HG02870 (cell line): Measurements from ENCODE around the gene RASSF4.
A peak's percentile ranks its signal among the peaks of the same experiment; 100 is the strongest.

ENCODE experiments used
- ATAC-seq: cut with Tn5 transposase; IDR thresholded peaks from one replicate; pipeline ENCODE4 v1.9.1; 2021; ENCODE audit warnings: mild to moderate bottlenecking, moderate library complexity; ENCODE audit not compliant: unreplicated experiment

The RASSF4 gene

DNA sequence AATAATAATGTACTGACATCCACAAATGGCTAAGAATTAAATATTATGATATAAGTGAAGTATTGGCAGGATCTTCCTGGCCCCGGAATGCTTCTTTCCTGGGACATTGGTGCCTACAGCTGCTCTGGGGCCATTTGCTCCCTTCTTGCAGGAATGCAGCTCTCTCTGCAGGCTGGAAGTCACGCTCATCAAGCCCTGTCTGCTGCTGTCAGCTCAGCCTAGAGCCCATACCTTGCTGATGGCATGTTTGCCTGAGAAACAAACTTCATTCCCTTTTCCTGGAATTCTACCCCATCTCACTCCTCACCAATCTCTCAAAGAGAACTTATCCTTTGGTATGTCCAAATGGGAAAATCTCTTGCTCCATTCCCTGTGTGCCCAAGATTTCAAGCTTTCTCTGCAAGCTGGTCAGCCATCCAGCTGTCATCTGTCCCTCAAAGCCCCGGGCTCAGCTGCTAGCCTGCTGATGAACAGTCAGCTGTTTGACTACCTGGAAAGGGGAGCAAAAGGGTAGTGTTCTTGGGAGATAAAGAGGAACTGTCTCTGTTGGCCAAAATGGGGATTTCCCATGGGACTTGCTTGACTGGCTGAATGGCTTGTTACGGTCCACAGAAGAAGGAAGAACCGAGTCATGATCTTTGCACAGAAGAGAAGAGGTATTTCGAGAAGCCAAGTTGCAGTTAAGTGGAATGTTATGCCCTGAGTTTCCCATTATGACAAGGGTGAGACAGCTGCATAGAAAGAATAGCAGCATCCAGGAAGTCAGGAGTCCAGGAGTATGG lies 12.0 kb upstream of the RASSF4 start:
- ATAC-seq = peak; percentile 74

DNA sequence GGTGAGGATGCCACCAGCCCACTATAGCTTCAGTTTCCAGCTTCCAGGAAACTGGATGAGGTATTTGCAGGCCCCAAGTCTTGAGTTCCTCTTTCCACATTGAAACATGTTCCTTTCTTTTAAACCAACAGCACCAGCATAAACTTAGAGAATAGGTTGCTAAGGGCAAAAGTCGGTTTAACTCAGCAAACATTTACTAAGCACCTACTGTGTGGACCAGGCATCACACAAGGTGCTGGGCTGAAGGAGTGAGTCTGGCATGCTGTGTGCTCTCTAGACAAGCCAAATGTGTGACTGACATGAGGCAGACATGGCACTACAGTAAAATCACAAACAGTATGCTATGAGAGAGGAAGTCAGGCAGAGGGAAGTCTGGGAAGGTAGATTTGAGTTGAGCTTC lies 11.0 kb upstream of the RASSF4 start:
- no peak for ATAC-seq

DNA sequence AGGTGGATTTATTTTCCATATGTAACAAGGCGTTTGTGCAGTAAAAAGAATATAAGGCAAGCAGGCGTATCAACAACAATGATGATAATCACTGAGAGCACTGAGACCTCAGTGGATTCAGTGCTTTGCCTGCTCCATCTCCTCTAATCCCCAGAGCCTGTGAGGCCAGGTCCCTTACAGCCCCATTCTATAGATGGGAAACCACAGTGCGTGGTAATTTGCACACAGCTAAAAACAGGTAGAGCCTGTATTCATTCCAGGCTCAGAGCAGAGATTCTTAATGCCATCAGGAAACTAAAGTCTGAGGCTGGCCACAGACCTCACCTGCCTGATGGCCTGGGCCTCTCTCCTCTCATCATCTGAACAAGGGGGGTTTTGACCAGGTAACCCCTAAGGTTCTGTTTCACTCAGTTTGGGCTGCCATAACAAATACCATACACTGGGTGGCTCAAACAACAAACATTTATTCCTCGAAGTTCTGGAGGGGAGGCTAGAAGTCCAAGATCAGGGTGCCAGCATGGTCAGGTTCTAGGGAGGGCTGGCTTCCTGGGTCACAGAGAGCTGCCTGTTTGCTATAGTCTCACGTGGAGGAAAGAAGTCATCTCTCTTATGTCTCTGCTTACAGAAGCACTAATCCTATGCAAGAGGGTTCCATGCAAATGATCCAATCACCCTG lies 10.3 kb upstream of the RASSF4 start:
- ATAC-seq = no peak

DNA sequence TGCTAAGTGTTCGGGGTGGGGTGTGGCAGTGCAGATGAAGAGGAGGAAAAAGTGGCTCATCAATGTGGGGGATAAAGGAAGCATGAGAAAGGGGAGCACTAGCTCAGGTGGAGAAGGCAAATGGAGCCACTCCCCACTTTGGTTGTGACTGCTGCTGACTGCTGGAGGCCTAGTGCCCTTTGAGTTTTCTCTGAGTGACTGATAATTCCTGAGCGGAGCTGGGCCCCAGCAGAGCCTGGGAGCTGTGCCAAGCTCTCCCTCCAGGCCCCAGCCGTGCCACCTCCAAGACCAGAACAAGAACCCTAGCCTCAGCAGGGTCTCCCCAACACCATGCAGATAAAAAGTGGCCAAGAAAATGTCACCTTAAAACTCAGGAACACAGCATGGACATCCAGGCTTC lies 9.7 kb upstream of the RASSF4 start:
- no peak for ATAC-seq

DNA sequence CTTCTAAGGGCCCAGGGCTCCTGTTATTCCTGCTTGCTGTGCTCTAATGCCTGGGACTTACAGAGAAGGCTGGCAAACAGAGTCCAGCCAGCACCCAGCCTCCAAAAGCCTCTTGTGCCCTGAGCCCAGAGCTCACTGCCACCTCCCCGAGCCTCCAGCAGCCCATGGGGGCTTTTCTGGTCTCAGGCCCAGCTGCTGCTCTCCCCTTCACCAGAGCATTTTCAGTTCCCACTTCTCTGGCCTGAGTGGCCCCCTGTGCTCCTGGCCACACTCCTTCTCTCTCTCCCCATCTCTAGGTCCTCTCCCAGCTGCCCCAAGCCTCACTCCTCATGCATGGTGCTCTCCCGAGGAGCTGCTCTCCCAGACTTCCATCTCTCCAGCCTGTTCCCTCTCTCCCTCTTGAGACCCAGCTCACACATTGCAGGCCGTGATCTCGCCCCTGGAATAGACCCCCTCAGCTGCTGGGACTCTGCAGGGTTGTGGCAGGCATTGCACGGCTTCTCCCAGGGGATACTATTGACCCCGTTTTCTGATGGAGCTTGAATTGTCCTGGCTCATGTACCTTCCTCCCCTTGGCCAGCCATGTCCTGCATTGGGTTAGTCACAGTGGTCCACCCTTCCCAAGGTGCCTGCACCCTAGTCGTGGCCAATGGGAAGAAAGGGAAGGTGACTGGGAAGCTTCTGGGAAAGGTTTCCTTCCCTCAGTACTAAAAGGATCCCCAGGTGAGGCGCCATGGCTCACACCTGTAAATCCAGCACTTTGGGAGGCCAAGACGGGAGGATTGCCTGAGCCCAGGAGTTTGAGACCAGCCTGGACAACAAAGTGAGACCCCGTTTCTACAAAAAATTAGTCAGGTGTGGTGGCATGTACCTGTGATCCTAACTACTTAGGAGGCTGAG lies 9.0 kb upstream of the RASSF4 start:
- peak; percentile 28 for ATAC-seq

DNA sequence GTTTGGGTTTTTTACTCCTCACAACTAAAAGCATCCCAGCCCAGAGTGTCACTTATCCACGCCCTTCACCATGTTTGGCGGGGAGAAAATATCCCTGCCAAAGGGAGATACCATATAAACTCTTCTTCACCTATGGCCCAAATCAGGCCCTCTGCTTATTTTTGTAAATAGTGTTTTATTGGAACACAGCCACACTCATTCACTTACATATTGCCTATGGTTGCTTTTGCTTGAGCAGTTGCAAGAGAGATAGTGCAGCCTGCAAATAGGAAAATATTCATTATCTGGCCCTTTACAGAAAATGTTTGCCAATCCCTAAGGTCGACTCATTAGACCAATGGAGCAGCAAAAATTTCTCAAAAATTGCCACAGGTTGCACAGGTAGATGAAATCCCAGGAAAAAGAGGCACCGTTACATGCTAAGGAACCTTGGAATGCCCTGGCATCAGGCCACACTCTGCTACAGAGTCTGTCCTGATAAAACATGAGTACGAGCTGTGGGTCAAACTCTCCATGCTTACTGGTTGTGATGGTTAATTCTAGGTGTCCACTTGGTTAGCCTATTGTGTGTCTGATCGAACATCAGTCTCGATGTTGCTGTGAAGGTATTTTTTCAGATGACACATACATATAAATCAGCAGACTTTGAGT lies 7.9 kb upstream of the RASSF4 start:
- no peak for ATAC-seq

DNA sequence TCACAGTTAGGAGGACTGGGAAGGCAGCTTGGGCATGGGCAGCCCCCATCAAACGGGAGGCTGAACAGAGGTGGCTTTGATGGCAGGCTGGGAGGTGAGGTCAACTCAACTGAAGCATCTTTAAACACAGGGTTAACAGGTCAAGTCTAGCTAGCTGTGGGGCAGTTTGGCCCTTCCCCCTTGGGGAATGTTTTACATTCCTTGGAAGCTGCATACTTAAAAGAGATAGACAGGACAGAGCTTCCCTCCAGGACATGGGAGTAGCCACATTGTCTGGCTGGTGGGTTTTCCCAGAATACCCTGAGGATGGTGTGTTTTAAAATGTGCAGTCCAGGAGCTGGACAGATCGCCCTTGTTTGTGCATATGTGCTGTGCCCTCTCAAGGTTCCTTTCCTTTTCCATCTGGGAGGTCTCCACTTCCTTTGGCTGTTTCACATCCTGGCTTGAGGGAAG lies 6.8 kb upstream of the RASSF4 start:
- ATAC-seq = no peak

DNA sequence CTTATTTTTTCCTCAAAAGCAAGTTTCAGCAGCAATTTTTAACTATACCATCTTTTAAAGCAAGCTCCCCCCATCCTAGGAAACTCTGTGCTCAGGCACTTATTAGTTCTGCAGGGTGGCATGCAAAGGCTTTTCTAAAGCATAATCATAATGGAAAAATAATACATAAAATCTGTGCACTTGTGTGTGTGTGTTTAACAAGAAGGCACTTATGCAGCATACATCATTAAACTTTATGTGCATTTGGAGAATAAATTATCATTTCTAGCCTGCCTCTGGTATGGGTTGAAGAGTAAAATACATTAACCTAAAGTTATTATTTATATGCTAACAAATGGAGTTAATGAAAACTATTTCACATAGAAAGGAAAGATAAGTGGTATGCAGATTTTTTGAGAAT lies 5.6 kb upstream of the RASSF4 start:
- no peak for ATAC-seq

DNA sequence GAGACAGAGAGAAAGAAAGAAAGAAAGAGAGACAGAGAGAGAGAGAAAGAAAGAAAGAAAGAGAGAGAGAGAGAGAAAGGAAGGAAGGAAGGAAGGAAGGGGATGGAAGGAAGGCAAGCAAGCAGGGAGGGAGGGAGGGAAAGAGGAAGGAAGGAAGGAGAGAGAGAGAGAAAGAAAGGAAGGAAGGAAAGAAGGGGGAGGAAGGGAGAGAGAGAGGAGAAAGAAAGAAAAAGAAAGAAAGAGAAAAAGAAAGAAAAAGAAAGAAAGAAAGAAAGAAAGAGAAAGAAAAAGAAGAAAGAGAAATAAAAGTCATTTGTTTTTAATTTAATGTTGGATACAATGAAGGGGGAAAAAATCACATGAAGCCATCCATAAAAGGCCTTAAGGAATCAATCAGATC lies 4.6 kb upstream of the RASSF4 start:
- ATAC-seq = no peak

DNA sequence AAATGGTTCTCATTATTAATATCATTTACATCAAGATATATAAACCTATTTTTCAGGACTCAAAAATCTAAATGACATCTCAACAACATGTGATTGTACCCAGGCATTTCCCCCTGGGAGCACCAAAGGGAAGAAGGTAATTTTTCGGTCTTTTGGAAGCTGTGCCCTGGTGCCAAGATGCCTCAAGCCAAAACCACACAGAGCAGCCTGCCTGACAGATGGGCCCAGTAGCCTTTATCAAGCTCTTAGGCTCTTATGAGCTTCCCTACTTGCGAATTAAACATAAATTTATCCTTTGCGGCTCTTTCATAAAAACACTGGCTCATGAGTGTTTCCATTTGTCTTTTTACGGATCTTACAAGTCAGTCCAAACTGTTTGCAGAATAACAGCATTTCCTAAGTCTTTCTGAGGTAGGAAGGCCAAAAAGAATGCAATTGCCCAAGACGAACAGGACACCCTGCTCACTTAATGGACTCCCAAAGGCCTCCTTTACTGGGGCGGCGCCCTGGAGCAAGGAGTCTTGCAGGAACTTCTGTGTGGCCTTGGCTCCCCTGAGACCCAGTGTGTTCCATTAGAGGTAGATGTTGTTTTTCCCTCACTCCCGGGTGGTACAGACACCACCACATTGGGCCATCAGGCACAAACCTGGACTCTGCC lies 4.1 kb upstream of the RASSF4 start:
- no peak for ATAC-seq

DNA sequence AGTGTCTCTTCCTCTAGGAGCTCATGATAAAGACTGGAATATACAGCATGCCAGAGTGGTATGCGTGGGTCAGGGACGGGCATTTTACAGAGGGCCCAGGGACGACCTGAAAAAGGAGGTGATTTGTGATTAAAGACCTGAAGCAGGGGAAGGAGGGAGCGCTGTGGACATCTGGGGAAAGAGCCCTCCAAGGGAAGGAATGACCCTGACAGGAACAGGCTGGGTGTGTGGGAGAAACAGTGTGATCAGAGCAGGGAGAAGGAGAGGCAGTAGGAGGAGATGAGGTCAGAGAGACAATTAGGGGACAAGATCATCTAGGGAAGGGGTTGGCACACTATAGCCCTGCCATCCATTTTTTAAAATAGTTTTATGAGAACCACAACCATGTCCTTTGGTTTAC lies 3.4 kb upstream of the RASSF4 start:
- no peak for ATAC-seq

DNA sequence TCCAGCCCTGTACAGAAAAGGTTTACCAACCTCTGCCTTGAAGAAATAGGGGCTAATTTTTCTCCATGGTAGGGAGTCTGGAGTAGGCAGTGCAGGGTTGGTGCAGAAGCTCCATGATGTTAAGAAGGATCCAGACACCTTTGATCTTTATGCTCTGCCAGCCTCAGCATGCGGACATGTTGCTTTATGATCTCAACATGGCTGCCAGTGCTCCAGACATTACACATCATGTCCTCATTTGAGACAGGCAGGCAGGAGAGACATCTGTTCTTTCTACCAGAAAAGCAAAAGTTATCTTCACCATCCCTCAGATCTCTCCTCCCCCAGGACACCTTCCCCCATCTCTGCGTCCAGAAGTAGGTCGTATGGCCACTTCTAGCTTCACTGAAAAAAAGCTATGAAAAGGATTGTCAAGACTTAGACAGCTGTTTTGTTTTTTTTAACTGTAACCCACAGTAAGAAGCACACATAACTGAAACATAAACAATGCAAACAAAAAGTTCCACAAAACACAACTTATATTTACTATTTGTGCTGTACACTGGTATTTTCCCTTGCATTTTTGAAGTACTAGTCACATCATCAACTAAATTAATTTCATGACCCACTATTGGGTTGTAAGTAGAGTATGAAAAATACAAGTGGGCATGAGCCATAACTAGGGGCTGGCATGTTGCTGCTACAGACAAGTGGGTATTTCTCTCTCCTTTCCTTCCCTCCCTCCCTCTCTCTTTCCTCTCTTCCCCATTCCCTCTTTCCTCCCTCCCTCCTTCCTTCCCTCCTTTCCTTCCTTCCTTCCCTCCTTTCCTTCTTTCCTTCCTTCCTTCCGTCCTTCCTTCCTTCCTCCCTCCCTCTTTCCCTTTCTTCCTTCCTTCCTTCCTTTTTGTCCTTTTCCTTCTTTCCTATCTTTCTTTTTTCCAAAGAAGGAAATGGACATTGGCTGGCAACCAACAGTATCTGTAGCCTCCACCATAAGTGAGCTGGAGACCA lies 2.6 kb upstream of the RASSF4 start:
- no peak for ATAC-seq

DNA sequence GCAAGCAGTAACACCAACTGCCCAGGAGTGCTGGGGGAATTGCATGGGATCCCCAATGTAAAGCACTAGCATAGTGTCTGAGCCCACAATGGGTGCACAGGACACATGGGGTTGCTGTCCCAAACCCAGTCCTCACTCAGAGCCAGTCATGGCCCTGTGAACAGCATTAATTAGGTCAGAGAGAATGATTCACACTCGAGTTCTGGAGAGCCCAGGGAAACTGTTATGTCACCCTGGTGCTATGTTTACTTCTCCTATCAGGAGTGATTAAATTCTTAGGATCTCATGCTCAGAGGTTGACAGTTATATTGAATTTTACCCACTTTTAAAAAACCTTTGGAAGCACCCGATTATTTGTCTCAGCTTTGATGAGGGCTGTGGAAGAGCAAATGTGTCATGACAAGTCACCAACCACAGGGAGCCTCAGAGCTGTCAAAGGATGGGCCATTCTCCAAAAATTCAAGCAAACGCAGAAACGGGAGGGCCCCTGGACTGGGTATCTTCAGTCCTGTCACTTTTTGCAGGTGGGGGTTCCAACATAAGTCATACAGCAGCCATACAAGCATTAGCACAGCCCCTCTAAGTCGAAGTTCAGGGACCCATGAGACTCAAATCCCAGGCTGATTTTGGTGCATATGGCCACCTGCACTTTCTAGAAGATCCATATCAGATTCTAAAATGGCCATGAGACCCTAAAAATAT lies 1.3 kb upstream of the RASSF4 start:
- no peak for ATAC-seq

DNA sequence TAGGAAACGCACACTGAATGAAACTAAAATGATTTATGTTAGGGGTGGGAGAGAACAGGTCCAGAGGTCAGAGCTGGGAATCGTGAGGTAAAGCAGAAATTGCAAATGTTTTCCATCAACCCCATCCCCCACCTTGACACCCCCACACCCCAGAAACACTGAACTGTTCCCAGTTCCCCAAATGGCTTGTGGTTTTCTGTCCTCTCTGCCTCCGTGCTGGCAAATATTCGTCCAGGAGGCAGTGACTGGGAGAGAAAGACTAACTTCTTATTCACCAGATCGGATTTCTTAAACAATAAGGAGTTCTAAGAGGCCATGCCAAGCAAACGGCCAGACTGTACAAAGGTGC lies 730 bp upstream of the RASSF4 start:
- ATAC-seq = no peak

DNA sequence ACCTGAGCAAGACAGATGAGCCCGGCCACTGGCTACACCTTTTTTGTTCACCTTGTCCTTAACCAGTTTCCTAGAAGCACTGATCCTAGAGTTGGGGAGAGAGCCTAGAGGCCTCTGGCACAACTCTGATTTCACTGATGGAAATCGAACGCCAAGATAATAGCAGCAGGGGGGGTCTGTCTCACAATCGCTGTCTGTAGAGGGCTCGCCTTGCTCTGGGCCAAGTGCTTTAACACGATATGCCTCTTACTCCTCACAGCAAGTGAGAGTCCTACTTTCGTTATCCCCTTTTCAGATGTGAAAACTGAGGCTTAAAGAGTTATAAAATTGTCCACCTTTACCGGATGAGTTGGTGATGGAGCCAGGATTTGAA lies 472 bp downstream of the RASSF4 start:
- no peak for ATAC-seq

DNA sequence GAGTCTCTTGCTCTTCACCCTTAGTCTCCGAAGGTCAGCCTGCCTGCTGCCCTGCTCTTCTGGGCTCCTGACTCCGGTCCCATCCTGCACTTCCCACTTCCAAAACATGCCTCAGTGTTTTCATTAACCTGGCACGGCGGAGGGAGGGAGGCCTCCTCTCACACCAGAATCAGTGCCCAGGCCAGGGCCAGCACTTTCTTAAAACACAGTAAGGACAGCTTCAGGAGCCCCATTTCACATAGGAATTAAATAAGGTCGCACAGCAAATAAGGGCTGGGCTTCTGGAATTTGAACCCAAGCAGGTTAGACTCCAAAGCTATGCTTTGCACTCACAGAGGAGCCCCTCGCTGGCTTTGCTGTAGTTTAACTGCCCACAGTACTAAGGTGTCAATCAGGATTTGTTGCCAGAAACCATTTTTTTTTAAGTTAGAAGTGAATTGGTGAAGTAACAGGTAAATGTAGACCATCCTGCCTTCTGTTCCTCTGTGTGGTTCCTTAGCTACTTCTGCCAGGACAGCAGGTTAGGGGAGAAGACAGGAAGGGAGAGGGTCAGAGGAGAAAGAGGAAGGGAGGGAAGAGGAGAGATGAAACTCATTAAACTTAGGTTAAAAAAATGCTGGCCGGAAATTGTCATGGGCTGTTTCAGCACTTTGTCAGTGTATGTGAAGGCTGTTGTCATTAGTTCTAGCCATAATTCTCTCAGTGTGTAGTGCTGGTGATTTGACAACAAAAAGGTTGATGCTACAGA lies 1.1 kb downstream of the RASSF4 start:
- ATAC-seq = no peak

DNA sequence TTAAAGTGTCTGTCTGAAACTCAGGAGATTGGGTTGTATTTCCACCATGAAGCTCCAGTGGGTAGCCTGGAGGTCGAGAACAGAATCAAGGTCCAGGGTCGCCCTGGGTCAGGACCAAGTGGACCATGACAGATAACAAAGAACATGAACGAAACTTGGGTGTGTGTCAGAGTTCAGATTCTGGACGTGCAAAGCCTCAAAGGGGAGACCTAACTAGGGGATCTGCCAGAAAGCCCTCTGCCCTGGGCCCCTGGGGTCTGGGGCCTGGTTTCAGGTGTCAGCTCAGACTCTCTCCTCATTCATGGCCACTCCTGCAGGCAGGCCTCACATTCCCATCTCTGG lies 1.6 kb downstream of the RASSF4 start:
- no peak for ATAC-seq
